AG04450 (cell line): ENCODE data around the gene PLPP1. TPM values are rescaled to one million over a fixed set of nuclear protein-coding genes. Genes with fewer than 3 reads are reported as not detected.
A peak's percentile ranks its signal among the peaks of the same experiment; 100 is the strongest.

Experiments used
- CTCF ChIA-PET: fragments of 300-600, 350-600 bp; formaldehyde crosslinking; extraction: SDS; loops from one replicate; lab custom pipeline; 2022; ENCODE audit warnings: antibody characterized with exemption, inconsistent platforms; lab: Charles Lee
- POLR2A ChIA-PET: fragments of 350-600 bp; formaldehyde crosslinking; extraction: SDS; loops from one replicate; lab custom pipeline; 2021; ENCODE audit warnings: antibody characterized with exemption, inconsistent platforms; lab: Yijun Ruan, JAX
- DNase-seq: peaks from one replicate; pipeline ENCODE4 v3.0.0-alpha.2; 2011; ENCODE audit warnings: low read depth, low spot score
- H3K27ac ChIP-seq: one replicate; pipeline ENCODE4 v1.5.1; 2012; ENCODE audit warnings: low read depth, low read length, control low read depth
- H3K27me3 ChIP-seq: one replicate; pipeline ENCODE4 v1.6.0; 2012; ENCODE audit warnings: low read length; ENCODE audit not compliant: control insufficient read depth, insufficient read depth
- H3K4me3 ChIP-seq: 2 replicates; pipeline ENCODE4 v1.5.1; 2011; ENCODE audit warnings: mild to moderate bottlenecking, low read depth, low read length, control low read depth
- H3K9me3 ChIP-seq: 2 replicates; pipeline ENCODE4 v1.5.1; 2012; ENCODE audit warnings: low read length; ENCODE audit not compliant: control insufficient read depth, insufficient read depth
- CTCF ChIP-seq: IDR thresholded peaks from 2 replicates; pipeline ENCODE4 v1.5.1; 2011; ENCODE audit warnings: low read depth, low read length, control low read depth, inconsistent platforms
- polyA plus RNA-seq: library from polyadenylated mRNA; depleted of rRNA; stranded (reverse); fragments of >200 nt; gene quantifications from 2 replicates; pipeline ENCODE4 v1.2.3, GENCODE V29; 2011

Gene PLPP1
- polyA plus RNA-seq, 1 experiment: 54.9 TPM

DNA sequence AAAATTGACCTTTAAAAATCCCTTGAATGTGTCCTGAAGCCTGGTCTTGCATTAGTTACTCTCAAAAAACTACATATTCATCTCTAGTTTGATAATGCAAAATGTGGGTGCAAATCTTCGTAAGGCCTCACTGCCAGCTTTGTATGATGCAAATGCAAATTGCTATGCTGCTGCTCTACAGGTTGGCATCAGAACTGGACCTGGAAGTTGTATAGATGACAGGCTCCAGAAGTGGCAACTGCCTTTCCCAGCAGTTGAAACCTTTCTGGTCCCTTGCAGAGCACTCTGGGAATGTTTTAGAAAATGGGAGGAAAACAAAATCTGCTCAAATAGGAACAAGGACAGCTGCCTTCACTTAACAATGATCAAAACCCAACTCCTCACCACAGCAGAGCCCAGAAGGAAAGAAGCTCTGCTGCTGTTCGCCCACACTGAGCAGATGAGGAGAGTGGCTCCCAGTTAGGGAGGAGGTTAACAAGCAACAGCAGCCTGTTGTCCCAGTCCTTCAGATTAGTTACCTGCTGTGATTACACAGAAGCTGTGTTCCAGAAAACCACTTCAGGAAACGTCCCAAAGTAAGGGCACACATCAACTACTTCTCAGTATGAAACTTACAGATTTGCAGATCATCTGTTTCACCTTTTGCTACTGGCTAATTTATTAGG, 93.5 kb downstream of the PLPP1 start:
- Histone ChIP-seq H3K27me3 (no peaks in the 10 kb centered on the region), H3K9me3 (no peaks in the 10 kb centered on the region; the same call in 1 of the 2 replicates), H3K27ac (no peak overlapping the region), H3K4me3 (no peak overlapping the region)
- TF ChIP-seq CTCF: no peak
- DNase-seq: no peak
- ChIA-PET POLR2A (no interaction called here), CTCF (no interaction called here)

GRCh38 chr5:55440188-55440646, 94.5 kb downstream of the PLPP1 start:
- no peak for TF ChIP-seq CTCF
- Histone ChIP-seq H3K27ac (no peak overlapping the region), H3K4me3 (no peak overlapping the region), H3K9me3 (no peaks in the 10 kb centered on the region; the same call in 1 of the 2 replicates), H3K27me3 (no peaks in the 10 kb centered on the region)
- CTCF ChIA-PET: no interaction called here
- POLR2A ChIA-PET: interaction anchor here (0.5 kb wide), 1 partner anchor 223 kb away, joined by 5 read pairs; no protein-coding TSS in a partner anchor
- no peak for DNase-seq

DNA sequence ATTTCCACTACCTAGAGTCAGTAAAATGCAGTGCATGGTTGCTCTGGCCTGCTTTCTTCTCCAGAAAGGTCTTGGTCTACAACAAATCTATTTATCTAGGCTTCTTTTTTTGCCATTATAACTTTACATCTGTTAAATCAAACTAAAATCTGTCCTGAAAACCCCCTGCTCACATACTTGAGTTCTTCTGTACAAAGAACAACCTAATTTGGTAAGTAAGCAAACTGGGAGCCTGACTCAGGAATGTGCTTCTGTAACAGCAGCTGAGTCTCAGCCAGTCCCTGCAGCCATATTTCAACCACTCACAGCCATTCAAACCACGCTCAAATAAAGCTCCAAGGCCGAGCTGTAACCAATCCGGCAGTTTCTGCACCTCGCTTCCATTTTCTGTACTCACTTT, 95.8 kb downstream of the PLPP1 start:
- no peak for TF ChIP-seq CTCF
- Histone ChIP-seq H3K27me3 (no peaks in the 10 kb centered on the region), H3K4me3 (no peak overlapping the region), H3K27ac (peak overlapping the region; percentile 84), H3K9me3 (no peaks in the 10 kb centered on the region; the same call in 1 of the 2 replicates)
- POLR2A ChIA-PET: no interaction called here
- DNase-seq: peak; percentile 68
- CTCF ChIA-PET: interaction anchor here (1.1 kb wide), 1 partner anchor 253 kb away, joined by 4 read pairs; no protein-coding TSS in a partner anchor

GRCh38 chr5:55437859-55438206, 96.9 kb downstream of the PLPP1 start:
- CTCF ChIA-PET: no interaction called here
- POLR2A ChIA-PET: interaction anchor here (0.5 kb wide), 1 partner anchor 44 kb away, joined by 3 read pairs; no protein-coding TSS in a partner anchor
- DNase-seq: no peak
- peaks cover 10% of the 10 kb centered on the region for H3K9me3 ChIP-seq
- no peak for TF ChIP-seq CTCF
- no peaks in the 10 kb centered on the region for H3K27me3 ChIP-seq
- peak overlapping the region; percentile 84 for H3K27ac ChIP-seq
- no peak overlapping the region for H3K4me3 ChIP-seq

- ChIA-PET CTCF (interaction anchor here (0.7 kb wide), 1 partner anchor 10 kb away, joined by 3 read pairs; no protein-coding TSS in a partner anchor), POLR2A (interaction anchor here (0.5 kb wide), 1 partner anchor 44 kb away, joined by 3 read pairs; no protein-coding TSS in a partner anchor)
- Histone ChIP-seq H3K27ac (peak overlapping the region; percentile 33), H3K27me3 (no peaks in the 10 kb centered on the region), H3K4me3 (no peak overlapping the region), H3K9me3 (peaks cover 10% of the 10 kb centered on the region)
- no peak for DNase-seq
- no peak for TF ChIP-seq CTCF
Observed at GRCh38 chr5:55437452-55437851, 97.3 kb downstream of the PLPP1 start.
